Omental fat pad (tissue), 4 donors: Measurements from ENCODE around the gene XPR1. TPM values are rescaled to one million over a fixed set of nuclear protein-coding genes. Genes with fewer than 3 reads are reported as not detected.

Experiments used
- ATAC-seq: fragments of 150-250 bp; one replicate; pipeline ENCODE4 v1.9.1; 2016; ENCODE audit warnings: mild to moderate bottlenecking, moderate library complexity; ENCODE audit not compliant: low FRiP score
- DNase-seq: peaks from one replicate; pipeline ENCODE4 v3.0.0-alpha.2; 2019; ENCODE audit warnings: low spot score
- CTCF ChIP-seq, 3 donors: fragments of 450-650 bp; IDR thresholded peaks; one replicate each; pipeline ENCODE4 v1.5.1; 2016 to 2017; ENCODE audit warnings: antibody characterized with exemption in 3 of 3, mild to moderate bottlenecking in 3 of 3, moderate library complexity in 2 of 3
- total RNA-seq, 4 donors: library from RNA; depleted of rRNA; stranded (reverse); fragments of >200 nt; gene quantifications; one replicate each; pipeline ENCODE4 v1.1.0, GENCODE V29; 2016

Gene XPR1
- total RNA-seq, 4 donors from 2014 or later: 18.2 to 24.7 (median 20.0) TPM

- no peak for TF ChIP-seq CTCF (IDR thresholded peaks at IDR 0.05)
- no peak for ATAC-seq
- no peak for DNase-seq
These were observed 37.1 kb upstream of the XPR1 start for GRCh38 chr1:180594723-180595122.

- DNase-seq (no peak), ATAC-seq (no peak)
- TF ChIP-seq CTCF (IDR thresholded peaks at IDR 0.05): no peak
These were observed 35.9 kb upstream of the XPR1 start for GRCh38 chr1:180595966-180596365.

GRCh38 chr1:180597520-180597919 lies 34.3 kb upstream of the XPR1 start:
- DNase-seq (no peak), ATAC-seq (no peak)
- TF ChIP-seq CTCF (IDR thresholded peaks at IDR 0.05): no peak

GRCh38 chr1:180598333-180598974 lies 33.4 kb upstream of the XPR1 start:
- no peak for TF ChIP-seq CTCF (IDR thresholded peaks at IDR 0.05)
- ATAC-seq (no peak), DNase-seq (no peak)

- TF ChIP-seq CTCF (IDR thresholded peaks at IDR 0.05): no peak
- DNase-seq: no peak
- no peak for ATAC-seq
These were observed 31.5 kb upstream of the XPR1 start for GRCh38 chr1:180600343-180600742.

GRCh38 chr1:180601512-180601911 lies 30.3 kb upstream of the XPR1 start:
- DNase-seq: no peak
- TF ChIP-seq CTCF (IDR thresholded peaks at IDR 0.05): no peak
- no peak for ATAC-seq

- TF ChIP-seq CTCF (IDR thresholded peaks at IDR 0.05): no peak
- no peak for ATAC-seq
- no peak for DNase-seq
These were observed 28.5 kb upstream of the XPR1 start for GRCh38 chr1:180603223-180603849.
